HG02973 (cell line): ENCODE measurements around the gene GEMIN4.
"Not testable (repeated sequence)": the region's sequence is repeated elsewhere in the genome, so short reads cannot be mapped to it uniquely, and the experiment has no call there.

Source experiments
- ATAC-seq: cut with Tn5 transposase; IDR thresholded peaks from one replicate; pipeline ENCODE4 v1.9.1; 2021; ENCODE audit warnings: moderate library complexity; ENCODE audit not compliant: unreplicated experiment

Gene GEMIN4

GRCh38 chr17:704111-704864 lies 47.8 kb downstream of the GEMIN4 start:
- ATAC-seq, result no peak

GRCh38 chr17:703081-703875 lies 48.8 kb downstream of the GEMIN4 start:
- no peak for ATAC-seq

- ATAC-seq, result no peak
Observed at GRCh38 chr17:700504-701094, 51.5 kb downstream of the GEMIN4 start.

GRCh38 chr17:699345-699744 lies 52.7 kb downstream of the GEMIN4 start:
- ATAC-seq, result no peak

- ATAC-seq, result not testable (repeated sequence)
Observed at GRCh38 chr17:698096-698495, 54.0 kb downstream of the GEMIN4 start.

- ATAC-seq, result no peak
Observed at GRCh38 chr17:697682-698081, 54.4 kb downstream of the GEMIN4 start.

- no peak for ATAC-seq
Observed at GRCh38 chr17:696369-696768, 55.7 kb downstream of the GEMIN4 start.
